Measurements from ENCODE around the gene SPG21.

SPG21 gene

GRCh38 chr15:64944961-64945360, 44.8 kb downstream of the SPG21 start:
- H3K4me3 ChIP-seq: no peak overlapping the region
- DNase-seq (ENCODE audit: low spot score): no peak
- no peak for TF ChIP-seq CTCF (IDR thresholded peaks at IDR 0.05)
- H3K27ac ChIP-seq: no peak overlapping the region

- H3K27ac ChIP-seq: no peak overlapping the region
- no peak overlapping the region for H3K4me3 ChIP-seq
- no peak for TF ChIP-seq CTCF (IDR thresholded peaks at IDR 0.05)
- DNase-seq (ENCODE audit: low spot score): no peak
These were observed 46.0 kb downstream of the SPG21 start for GRCh38 chr15:64943512-64944225.

- Histone ChIP-seq H3K4me3 (no peak overlapping the region), H3K27ac (no peak overlapping the region)
- no peak for DNase-seq (ENCODE audit: low spot score)
- no peak for TF ChIP-seq CTCF (IDR thresholded peaks at IDR 0.05)
These were observed 47.4 kb downstream of the SPG21 start for GRCh38 chr15:64942356-64942755.

GRCh38 chr15:64938192-64938591, 51.5 kb downstream of the SPG21 start:
- Histone ChIP-seq H3K4me3 (no peak overlapping the region), H3K27ac (no peak overlapping the region)
- no peak for DNase-seq (ENCODE audit: low spot score)
- TF ChIP-seq CTCF (IDR thresholded peaks at IDR 0.05): no peak

GRCh38 chr15:64934023-64934422, 55.7 kb downstream of the SPG21 start:
- H3K4me3 ChIP-seq: no peak overlapping the region
- no peak overlapping the region for H3K27ac ChIP-seq
- TF ChIP-seq CTCF (IDR thresholded peaks at IDR 0.05): no peak
- DNase-seq (ENCODE audit: low spot score): no peak

- no peak for DNase-seq (ENCODE audit: low spot score)
These were observed 58.3 kb downstream of the SPG21 start for GRCh38 chr15:64931381-64931780.

More at GRCh38 chr15:64931381-64931780, 58.3 kb downstream of the SPG21 start:
- TF ChIP-seq CTCF (IDR thresholded peaks at IDR 0.05): no peak
- Histone ChIP-seq H3K27ac (no peak overlapping the region), H3K4me3 (no peak overlapping the region)

Data from coronary artery (tissue), 2 donors.